Lower leg skin (tissue), 3 donors: ENCODE data around the gene DPP6.
"Not testable (repeated sequence)": the region's sequence is repeated elsewhere in the genome, so short reads cannot be mapped to it uniquely, and the experiment has no call there.

Experiments
- CTCF ChIP-seq, 3 donors: fragments of 450-650 bp; IDR thresholded peaks; one replicate each; pipeline ENCODE4 v1.5.1; 2016; ENCODE audit warnings: antibody characterized with exemption in 3 of 3, mild to moderate bottlenecking in 3 of 3, moderate library complexity in 2 of 3
- POLR2A ChIP-seq, 2 donors: fragments of 450-650 bp; IDR thresholded peaks; one replicate each; pipeline ENCODE4 v1.6.1; 2016 to 2017; ENCODE audit warnings: antibody characterized with exemption in 2 of 2, mild to moderate bottlenecking in 1 of 2, moderate library complexity in 1 of 2

- not testable (repeated sequence) for TF ChIP-seq CTCF, POLR2A (IDR thresholded peaks at IDR 0.05)
These were observed 61.6 kb downstream of the DPP6 start for GRCh38 chr7:154113732-154114351.
